PC-3 (cell line): ENCODE data around the gene C19orf53. TPM values are rescaled to one million over a fixed set of nuclear protein-coding genes. Genes with fewer than 3 reads are reported as not detected.

Source experiments
- ATAC-seq: fragments of 200-7000 bp; cut with Tn5 transposase; 2 replicates; pipeline ENCODE4 v1.9.1; 2020; ENCODE audit warnings: mild to moderate bottlenecking, moderate library complexity
- BruUV-seq: library from RNA; stranded (reverse); fragments of 400-500 nt; replicated peaks from 2 replicates; lab custom pipeline; 2021; lab: Mats Ljungman, UMichigan
- CTCF ChIA-PET: fragments of 300-600 bp; sonication (Branson Sonifier 250); formaldehyde crosslinking; loops from one replicate; lab custom pipeline; 2022; ENCODE audit warnings: antibody characterized with exemption; lab: Charles Lee
- POLR2A ChIA-PET: fragments of 300-600 bp; sonication (Branson Sonifier 250); formaldehyde crosslinking; loops from one replicate; lab custom pipeline; 2022; ENCODE audit warnings: antibody characterized with exemption; ENCODE audit not compliant: unreplicated experiment; lab: Charles Lee
- DNase-seq: peaks from one replicate; pipeline ENCODE4 v3.0.0-alpha.2; 2015
- H2AFZ ChIP-seq: fragments of 300-600 bp; sonication (generic); 2 replicates; pipeline ENCODE4 v1.6.0; 2016; ENCODE audit warnings: antibody characterized with exemption, low read length
- H3F3A ChIP-seq: fragments of 300-600 bp; sonication (generic); one replicate; pipeline ENCODE4 v1.6.0; 2017; ENCODE audit warnings: antibody characterized with exemption, low read length, control low read depth, mild to moderate bottlenecking; ENCODE audit not compliant: unreplicated experiment
- H3K27ac ChIP-seq: fragments of 300-600 bp; sonication (generic); 2 replicates; pipeline ENCODE4 v1.5.1; 2016; ENCODE audit warnings: mild to moderate bottlenecking, low read length
- H3K27me3 ChIP-seq: fragments of 300-600 bp; sonication (generic); 2 replicates; pipeline ENCODE4 v1.6.1; 2016; ENCODE audit warnings: low read length, mixed read lengths
- H3K36me3 ChIP-seq: fragments of 300-600 bp; sonication (generic); 2 replicates; pipeline ENCODE4 v1.6.1; 2016; ENCODE audit warnings: low read depth, mixed run types, low read length, mixed read lengths
- H3K4me1 ChIP-seq: fragments of 300-600 bp; sonication (generic); 2 replicates; pipeline ENCODE4 v1.5.1; 2016; ENCODE audit warnings: low read length; ENCODE audit not compliant: insufficient read depth
- H3K4me2 ChIP-seq: fragments of 300-600 bp; sonication (generic); 2 replicates; pipeline ENCODE4 v1.6.0; 2016; ENCODE audit warnings: low read length
- H3K4me3 ChIP-seq: fragments of 300-600 bp; sonication (generic); 2 replicates; pipeline ENCODE4 v1.5.1; 2016; ENCODE audit warnings: mild to moderate bottlenecking, low read length, mixed read lengths
- H3K79me2 ChIP-seq: fragments of 300-600 bp; sonication (generic); 2 replicates; pipeline ENCODE4 v1.6.1; 2017; ENCODE audit warnings: low read length, mixed read lengths
- H3K9ac ChIP-seq: fragments of 300-600 bp; sonication (generic); 2 replicates; pipeline ENCODE4 v1.6.0; 2016; ENCODE audit warnings: mild to moderate bottlenecking, low read length
- H3K9me2 ChIP-seq: fragments of 300-600 bp; sonication (generic); replicated peaks from 2 replicates; pipeline ENCODE4 v1.6.1; 2016; ENCODE audit warnings: mixed run types, low read length, mixed read lengths
- H3K9me3 ChIP-seq: fragments of 300-600 bp; sonication (generic); 2 replicates; pipeline ENCODE4 v1.6.1; 2016; ENCODE audit warnings: low read length, mixed read lengths
- H4K20me1 ChIP-seq: fragments of 300-600 bp; sonication (generic); 2 replicates; pipeline ENCODE4 v1.6.1; 2016; ENCODE audit warnings: low read length, mixed read lengths
- CTCF ChIP-seq: fragments of 300-600 bp; sonication (generic); conservative IDR thresholded peaks from 2 replicates; pipeline ENCODE4 v1.5.1; 2017; ENCODE audit warnings: antibody characterized with exemption, low read depth, mild to moderate bottlenecking, low read length
- EZH2 ChIP-seq: fragments of 300-600 bp; sonication (generic); IDR thresholded peaks from one replicate; pipeline ENCODE4 v1.6.1; 2017; ENCODE audit warnings: antibody characterized with exemption, mild to moderate bottlenecking, low read length; ENCODE audit not compliant: unreplicated experiment
- EZH2phosphoT487 ChIP-seq: fragments of 300-600 bp; sonication (generic); IDR thresholded peaks from 2 replicates; pipeline ENCODE4 v1.6.1; 2018; ENCODE audit warnings: mild to moderate bottlenecking, antibody characterized with exemption, low read length, borderline replicate concordance
- intact Hi-C: fragments of 100-400 bp; cut with micrococcal nuclease; formaldehyde crosslinking; loops from 2 replicates; pipeline ENCODE4 v1.9.0; 2023
- total RNA-seq: library from RNA; depleted of rRNA; stranded (reverse); fragments of >200 nt; gene quantifications from 2 replicates; pipeline ENCODE4 v1.2.3, GENCODE V29; 2014

C19orf53 gene
- total RNA-seq, 1 experiment from 2014 or later = 341 TPM

DNA sequence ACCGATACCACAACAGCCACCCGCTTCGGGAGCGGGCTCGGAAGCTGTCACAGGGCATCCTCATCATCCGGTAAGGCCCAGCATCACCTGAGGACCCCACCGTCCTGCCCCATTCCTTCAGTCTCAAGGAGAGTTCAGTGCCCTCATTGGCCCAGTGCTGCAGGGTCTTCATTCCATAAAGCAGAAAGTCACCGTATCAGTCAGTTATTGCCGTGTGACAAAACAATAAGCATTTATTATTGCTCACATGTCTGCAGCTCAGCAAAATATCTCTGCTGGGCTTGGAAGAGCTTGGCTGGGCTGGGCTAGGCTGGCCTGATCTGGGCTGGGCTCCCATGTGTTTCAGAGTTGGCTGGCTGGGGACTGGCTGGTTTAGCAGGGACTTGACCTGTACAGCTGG is 18.0 kb upstream of the C19orf53 start:
- Histone ChIP-seq H3K4me3 (no peak overlapping the region), H3K36me3 (peaks cover 31% of the 10 kb centered on the region), H4K20me1 (no peaks in the 10 kb centered on the region), H3K4me1 (no peaks in the 10 kb centered on the region), H2AFZ (no peak overlapping the region), H3K27ac (no peak overlapping the region), H3K9me3 (no peaks in the 10 kb centered on the region), H3F3A (no peaks in the 10 kb centered on the region), H3K4me2 (no peak overlapping the region), H3K9me2 (no peaks in the 10 kb centered on the region), H3K27me3 (no peaks in the 10 kb centered on the region), H3K9ac (no peak overlapping the region), H3K79me2 (no peaks in the 10 kb centered on the region)
- intact Hi-C loops = no loop called here
- ATAC-seq (no peak), DNase-seq (no peak)
- TF ChIP-seq EZH2 (no peak), EZH2phosphoT487 (no peak), CTCF (no peak)
- POLR2A ChIA-PET = no interaction called here
- CTCF ChIA-PET = no interaction called here
- no TSS peak for BruUV-seq

DNA sequence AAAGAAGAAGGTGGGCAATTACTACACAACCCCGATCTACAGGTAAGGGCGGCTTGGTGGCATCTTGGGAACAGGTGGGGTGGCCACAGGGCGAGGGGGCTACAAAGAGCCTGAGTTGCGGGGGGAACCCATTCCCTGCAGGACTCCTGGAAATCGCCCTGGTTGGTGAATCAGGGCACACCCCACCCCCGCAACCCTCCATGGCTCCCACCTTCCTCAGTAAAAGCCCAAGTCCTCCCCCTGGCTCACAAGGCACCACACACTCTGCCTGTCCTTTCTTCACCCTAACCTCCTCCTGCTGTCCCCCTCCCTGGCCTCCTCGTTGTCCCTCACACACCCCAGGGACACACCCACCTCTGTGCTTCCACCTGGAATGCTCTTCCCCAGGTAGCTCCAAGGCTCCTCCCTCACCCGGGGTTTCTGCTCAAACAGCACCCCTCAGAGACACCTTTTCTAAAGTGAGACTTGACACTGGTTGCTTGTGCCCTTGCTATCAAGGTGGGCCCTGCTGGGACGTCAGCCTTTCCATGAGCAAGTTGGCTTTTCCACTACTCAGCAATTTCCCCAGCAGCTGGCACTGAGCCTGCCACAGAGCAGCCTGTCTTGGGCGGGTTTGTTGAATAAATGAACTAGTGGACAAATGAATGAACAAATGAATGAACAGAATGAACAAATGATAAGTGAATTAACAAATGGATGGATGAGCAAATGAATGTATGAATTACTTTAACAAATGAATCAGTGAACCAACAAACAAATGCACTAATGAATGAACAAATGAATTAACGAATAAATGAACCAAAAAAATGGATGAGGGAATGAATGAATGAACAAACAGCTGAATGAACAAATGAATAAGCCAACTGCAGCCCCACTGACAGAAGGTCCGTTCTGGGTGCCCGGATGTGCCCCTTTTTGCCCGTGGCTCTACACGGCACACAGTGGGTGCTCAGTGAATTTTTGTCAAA is 16.2 kb upstream of the C19orf53 start:
- ChIA-PET POLR2A (no interaction called here), CTCF (no interaction called here)
- no peaks in the 10 kb centered on the region for H3F3A ChIP-seq
- H3K9me2 ChIP-seq = no peaks in the 10 kb centered on the region
- no peak overlapping the region for H3K4me3 ChIP-seq
- intact Hi-C loops = no loop called here
- no peaks in the 10 kb centered on the region for H3K4me1 ChIP-seq
- peaks cover 9% of the 10 kb centered on the region for H3K79me2 ChIP-seq
- no peaks in the 10 kb centered on the region for H3K9me3 ChIP-seq
- no peak overlapping the region for H3K4me2 ChIP-seq
- TF ChIP-seq EZH2 (no peak), CTCF (no peak), EZH2phosphoT487 (no peak)
- DNase-seq (no peak), ATAC-seq (no peak)
- no peak overlapping the region for H2AFZ ChIP-seq
- H3K36me3 ChIP-seq = peaks cover 32% of the 10 kb centered on the region
- no TSS peak for BruUV-seq
- H3K9ac ChIP-seq = no peak overlapping the region
- H4K20me1 ChIP-seq = no peaks in the 10 kb centered on the region
- H3K27ac ChIP-seq = no peak overlapping the region
- H3K27me3 ChIP-seq = no peaks in the 10 kb centered on the region

GRCh38 chr19:13758795-13759194 is 15.5 kb upstream of the C19orf53 start:
- no peak overlapping the region for H3K9ac ChIP-seq
- ATAC-seq = no peak
- ChIA-PET CTCF (no interaction called here), POLR2A (no interaction called here)
- BruUV-seq = no TSS peak
- peaks cover 15% of the 10 kb centered on the region for H3K79me2 ChIP-seq
- no peaks in the 10 kb centered on the region; the same call in 1 of the 2 replicates for H3K4me1 ChIP-seq
- no peak for TF ChIP-seq CTCF
- no peak for DNase-seq
- H3K9me3 ChIP-seq = no peaks in the 10 kb centered on the region
- H3K4me2 ChIP-seq = no peak overlapping the region
- H3K9me2 ChIP-seq = no peaks in the 10 kb centered on the region
- no peaks in the 10 kb centered on the region for H3K27me3 ChIP-seq
- peaks cover 31% of the 10 kb centered on the region for H3K36me3 ChIP-seq
- no peak overlapping the region for H3K27ac ChIP-seq
- H4K20me1 ChIP-seq = no peaks in the 10 kb centered on the region
- H3F3A ChIP-seq = no peaks in the 10 kb centered on the region
- intact Hi-C loops = no loop called here
- H3K4me3 ChIP-seq = no peak overlapping the region
- H2AFZ ChIP-seq = no peak overlapping the region
